SJSA1 (cell line): ENCODE results near the gene LIMS4. TPM values are rescaled to one million over a fixed set of nuclear protein-coding genes. Genes with fewer than 3 reads are reported as not detected.
"Not testable (repeated sequence)": the region's sequence is repeated elsewhere in the genome, so short reads cannot be mapped to it uniquely, and the experiment has no call there.

ENCODE experiments used
- DNase-seq, 2 experiments: peaks; one replicate each; pipeline ENCODE4 v3.0.0-alpha.2; 2015 to 2020; ENCODE audit warnings: low spot score in 2 of 2, low read depth in 1 of 2
- H3K27ac ChIP-seq: fragments of 250-450 bp; sonication (Bioruptor Pico); 2 replicates; pipeline ENCODE4 v1.5.1; 2020; ENCODE audit warnings: mild to moderate bottlenecking, moderate library complexity
- H3K27me3 ChIP-seq: fragments of 250-450 bp; sonication (Bioruptor Pico); replicated peaks from 2 replicates; pipeline ENCODE4 v1.5.1; 2020; ENCODE audit warnings: mild to moderate bottlenecking, moderate library complexity
- H3K36me3 ChIP-seq: fragments of 250-450 bp; sonication (Bioruptor Pico); 2 replicates; pipeline ENCODE4 v1.5.1; 2020; ENCODE audit warnings: mild to moderate bottlenecking
- H3K4me1 ChIP-seq: fragments of 250-450 bp; sonication (Bioruptor Pico); replicated peaks from 2 replicates; pipeline ENCODE4 v1.6.1; 2021; ENCODE audit warnings: mild to moderate bottlenecking
- H3K4me3 ChIP-seq: fragments of 250-450 bp; sonication (Bioruptor Pico); 2 replicates; pipeline ENCODE4 v1.5.1; 2020; ENCODE audit warnings: mild to moderate bottlenecking
- H3K9me3 ChIP-seq: fragments of 250-450 bp; sonication (Bioruptor Pico); replicated peaks from 2 replicates; pipeline ENCODE4 v1.5.1; 2020; ENCODE audit warnings: mild to moderate bottlenecking
- total RNA-seq: library from RNA; depleted of rRNA; stranded (reverse); fragments of >200 nt; shearing (Covaris generic); gene quantifications from 2 replicates; pipeline ENCODE4 v1.2.3, GENCODE V29; 2014; rRNA removed

The LIMS4 gene
- total RNA-seq, 1 experiment from 2014 or later = 2.3 TPM

DNA sequence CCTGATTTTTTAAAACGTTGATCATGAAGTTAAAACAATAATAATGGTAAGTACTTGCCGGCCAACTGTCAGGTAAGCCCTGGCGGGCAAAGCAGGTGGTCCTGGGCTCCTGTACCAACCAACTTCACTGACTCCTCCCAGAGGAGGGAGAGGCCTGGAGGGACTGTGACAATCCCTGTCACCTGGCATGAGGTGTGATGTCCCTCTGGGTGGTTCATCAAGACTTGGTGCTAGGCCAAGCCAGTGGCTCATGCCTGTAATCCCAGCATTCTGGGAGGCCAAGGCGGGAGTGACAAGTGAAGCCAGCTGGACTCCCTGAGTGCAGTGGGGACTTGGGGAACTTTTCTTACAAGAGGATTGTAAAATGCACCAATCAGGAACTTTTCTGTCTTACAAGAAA lies 48.2 kb downstream of the LIMS4 start:
- H3K9me3 ChIP-seq, H3K4me3 ChIP-seq, H3K36me3 ChIP-seq, H3K4me1 ChIP-seq, H3K27me3 ChIP-seq, DNase-seq, H3K27ac ChIP-seq: not testable (repeated sequence)

DNA sequence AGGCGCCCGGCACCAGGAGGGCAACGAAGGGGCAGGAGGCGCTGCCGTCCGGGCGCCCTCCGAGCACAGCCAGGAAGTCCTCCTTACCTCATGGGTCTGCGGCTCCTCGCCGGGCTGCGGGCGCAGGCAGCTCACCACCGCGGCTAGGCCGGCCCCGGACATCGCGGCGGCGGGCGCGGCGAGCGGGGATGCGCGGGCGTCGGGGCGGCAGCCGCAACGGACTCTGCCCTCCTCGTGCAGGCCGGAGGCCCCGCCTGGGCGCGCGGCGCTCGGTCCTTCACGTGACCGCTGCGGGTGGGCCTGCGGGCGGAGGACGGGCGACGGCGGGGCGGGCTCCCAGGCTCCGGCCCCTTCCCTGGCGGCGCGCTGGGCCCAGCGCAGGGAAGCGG lies 49.0 kb downstream of the LIMS4 start:
- not testable (repeated sequence) for DNase-seq, H3K4me3 ChIP-seq, H3K4me1 ChIP-seq, H3K36me3 ChIP-seq, H3K9me3 ChIP-seq, H3K27me3 ChIP-seq, H3K27ac ChIP-seq

DNA sequence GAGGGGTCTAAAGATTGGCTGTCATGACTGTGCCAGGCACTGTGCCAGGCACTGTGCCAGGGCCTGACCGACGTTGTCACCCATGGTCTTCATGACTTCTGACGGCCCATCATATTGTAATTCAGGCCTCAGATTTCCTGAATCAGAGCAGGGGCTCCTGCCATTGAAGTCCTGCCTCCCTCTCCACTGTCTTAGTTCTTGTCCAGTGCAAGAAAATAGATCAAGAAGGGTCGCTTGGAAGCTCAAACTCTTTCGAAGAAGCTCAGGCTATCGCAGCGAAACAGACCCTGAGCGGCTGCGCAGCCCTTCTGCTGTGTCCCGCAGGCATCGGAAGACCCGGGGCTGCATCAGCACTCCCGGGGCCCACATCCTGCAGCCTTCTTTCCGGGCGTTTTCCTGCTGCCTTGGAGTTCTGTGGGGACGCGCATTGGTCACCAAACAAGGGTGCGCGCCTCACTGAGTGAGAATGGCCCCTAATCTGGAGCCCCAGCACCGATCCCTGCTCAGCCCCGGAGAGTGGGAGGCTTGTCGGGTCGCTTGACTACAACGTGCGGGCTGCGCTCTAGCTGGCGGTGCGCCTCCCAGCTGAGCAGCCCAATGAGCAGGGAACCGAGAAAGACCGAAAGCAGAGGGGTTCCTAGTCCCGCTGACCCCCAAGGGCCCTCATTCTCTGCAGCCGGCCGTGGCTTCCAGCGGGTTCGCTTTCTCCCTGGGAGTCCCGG lies 49.6 kb downstream of the LIMS4 start:
- H3K4me3 ChIP-seq, DNase-seq, H3K36me3 ChIP-seq: not testable (repeated sequence)

DNA sequence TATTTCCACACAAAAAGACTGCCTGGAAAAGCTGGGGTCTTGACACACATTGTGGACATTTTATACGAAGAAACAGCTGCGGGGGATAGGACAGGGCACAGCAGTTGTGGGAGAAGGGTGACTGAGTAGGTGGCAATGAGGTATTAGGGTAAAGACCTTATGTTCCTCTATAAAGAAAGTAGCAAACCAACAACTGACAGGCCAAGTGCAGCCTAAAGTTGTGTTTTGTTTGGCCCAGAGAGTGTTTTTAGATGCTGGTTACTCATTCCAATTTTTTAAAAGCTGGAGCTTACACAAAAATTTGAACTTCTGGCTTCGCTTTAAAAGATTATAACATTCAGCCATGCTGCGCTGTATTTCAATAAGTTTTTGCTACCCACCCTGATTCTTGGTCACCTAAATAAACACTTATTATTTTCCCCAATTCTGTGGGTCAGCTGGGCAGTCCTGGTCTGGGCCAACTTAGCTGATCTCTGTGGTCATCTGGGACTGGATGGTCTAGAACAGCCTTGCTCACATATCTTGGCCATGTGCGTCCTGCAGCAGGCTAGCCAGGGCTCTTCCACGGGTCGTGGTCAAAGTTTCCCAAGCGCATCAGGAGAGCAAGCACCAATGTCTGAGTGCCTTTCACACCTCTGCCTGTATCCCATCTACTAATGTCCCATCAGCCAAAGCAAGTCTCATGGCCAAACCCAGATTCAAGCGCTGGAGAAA lies 51.8 kb downstream of the LIMS4 start:
- H3K4me3 ChIP-seq, H3K4me1 ChIP-seq, H3K27ac ChIP-seq, H3K27me3 ChIP-seq, DNase-seq, H3K36me3 ChIP-seq, H3K9me3 ChIP-seq: not testable (repeated sequence)

More for the DNA sequence above, 49.6 kb downstream of the LIMS4 start:
- H3K9me3 ChIP-seq, H3K27me3 ChIP-seq, H3K27ac ChIP-seq, H3K4me1 ChIP-seq: not testable (repeated sequence)

DNA sequence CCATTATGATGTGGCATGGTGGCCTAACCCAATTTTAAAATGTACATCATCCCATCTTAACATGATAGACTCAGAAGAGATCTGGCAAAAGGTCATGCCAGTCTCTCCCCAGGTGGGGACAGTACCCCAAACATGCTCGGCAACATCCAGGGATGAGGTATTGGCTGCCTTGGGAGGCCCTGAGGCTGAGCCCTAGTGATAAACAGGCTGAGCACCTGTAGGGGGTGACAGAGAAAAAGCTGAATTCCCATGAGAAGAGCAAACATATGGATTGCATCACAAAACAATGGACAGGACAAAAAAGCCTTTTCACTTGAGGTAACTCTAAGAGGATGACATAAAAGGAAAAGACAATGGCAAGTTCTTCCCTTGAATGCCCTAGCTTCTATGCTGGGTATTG lies 65.5 kb downstream of the LIMS4 start:
- not testable (repeated sequence) for H3K9me3 ChIP-seq, H3K27ac ChIP-seq, DNase-seq, H3K36me3 ChIP-seq, H3K4me3 ChIP-seq, H3K4me1 ChIP-seq, H3K27me3 ChIP-seq

GRCh38 chr2:110404988-110405387 lies 67.6 kb downstream of the LIMS4 start:
- not testable (repeated sequence) for H3K27ac ChIP-seq, H3K36me3 ChIP-seq, H3K27me3 ChIP-seq, H3K4me3 ChIP-seq, DNase-seq, H3K4me1 ChIP-seq, H3K9me3 ChIP-seq

DNA sequence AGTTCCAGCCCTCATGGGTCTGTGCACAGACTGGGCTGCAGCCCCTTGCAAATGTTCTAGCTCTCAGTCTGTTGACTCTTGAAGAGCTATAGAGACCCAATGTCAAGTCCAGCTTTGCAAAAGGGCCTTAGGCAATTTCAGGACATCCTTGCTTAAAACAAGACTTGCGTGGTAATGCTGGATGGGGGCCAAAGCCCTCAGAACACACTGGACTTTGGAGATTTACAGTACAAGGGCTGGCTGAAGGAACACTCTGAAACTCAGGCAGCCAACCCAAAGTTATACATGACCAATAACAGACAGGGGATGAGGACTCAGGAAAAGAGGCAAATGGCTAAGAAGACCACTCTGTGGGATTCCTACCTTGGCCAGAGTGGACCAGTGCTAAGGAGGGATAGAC lies 68.4 kb downstream of the LIMS4 start:
- H3K9me3 ChIP-seq, H3K27ac ChIP-seq, H3K27me3 ChIP-seq, H3K36me3 ChIP-seq, H3K4me1 ChIP-seq, H3K4me3 ChIP-seq, DNase-seq: not testable (repeated sequence)

DNA sequence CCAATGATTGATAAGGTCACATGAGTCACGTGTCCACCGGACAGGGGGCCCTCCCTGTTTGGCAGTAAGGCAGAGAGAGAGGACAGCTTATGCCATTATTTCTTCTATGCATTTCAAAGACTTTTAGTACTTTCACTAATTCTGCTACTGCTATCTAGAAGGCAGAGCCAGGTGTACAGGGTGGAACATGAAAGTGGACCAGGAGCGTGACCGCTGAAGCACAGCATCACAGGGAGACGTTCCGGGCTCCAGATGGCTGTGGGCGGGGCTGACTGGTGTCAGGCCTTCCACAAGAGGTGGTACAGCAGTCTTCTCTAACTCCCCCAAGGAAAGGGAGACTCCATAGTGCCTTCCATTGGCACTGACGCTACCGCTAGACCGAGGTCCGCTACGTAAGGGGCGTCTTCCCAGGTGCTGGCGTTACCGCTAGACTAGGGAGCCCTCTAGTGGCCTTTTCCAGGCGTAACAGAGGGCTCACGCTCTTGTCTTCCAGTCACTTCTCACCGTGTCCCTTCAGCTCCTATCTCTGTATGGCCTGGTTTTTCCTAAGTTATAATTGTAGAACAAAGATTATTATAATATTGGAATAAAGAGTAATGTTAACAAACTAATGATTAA lies 71.5 kb downstream of the LIMS4 start:
- H3K27me3 ChIP-seq, H3K9me3 ChIP-seq, H3K36me3 ChIP-seq, H3K4me1 ChIP-seq, H3K4me3 ChIP-seq, DNase-seq, H3K27ac ChIP-seq: not testable (repeated sequence)

GRCh38 chr2:110399378-110399777 lies 73.2 kb downstream of the LIMS4 start:
- H3K4me1 ChIP-seq, H3K27me3 ChIP-seq, DNase-seq, H3K4me3 ChIP-seq, H3K9me3 ChIP-seq, H3K36me3 ChIP-seq, H3K27ac ChIP-seq: not testable (repeated sequence)

DNA sequence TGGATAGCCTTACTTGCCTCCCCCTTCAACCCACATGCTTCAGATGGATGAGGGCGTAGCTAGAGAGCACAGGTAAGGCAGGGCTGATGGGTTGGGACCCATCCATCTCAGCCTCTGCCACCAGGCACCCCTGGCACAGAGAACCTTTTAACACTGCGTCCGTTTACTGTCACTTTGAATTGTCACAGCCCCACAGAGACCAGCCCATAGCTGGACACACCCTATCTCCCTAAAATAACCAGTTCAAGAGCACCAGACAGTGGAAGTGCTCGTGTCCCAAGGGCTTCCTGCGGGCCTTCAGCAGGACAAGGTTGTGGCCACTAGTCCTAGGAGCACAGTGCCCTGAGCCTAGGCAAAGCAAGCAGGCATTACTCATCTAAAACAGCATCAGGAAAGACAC lies 76.6 kb downstream of the LIMS4 start:
- H3K27me3 ChIP-seq, DNase-seq, H3K4me3 ChIP-seq, H3K36me3 ChIP-seq, H3K27ac ChIP-seq, H3K4me1 ChIP-seq, H3K9me3 ChIP-seq: not testable (repeated sequence)

Other genes with a start within 250 kb of the LIMS4 start
- gene RGPD6, start 104.4 kb upstream of the LIMS4 start, total RNA-seq = 12.7 and 30.9 TPM in 2 replicates
- gene BUB1, start 205.2 kb upstream of the LIMS4 start, total RNA-seq = 52.8 and 109 TPM in 2 replicates